Frontal cortex (tissue), 4 donors: Measurements from ENCODE around the gene COMMD9. TPM values are rescaled to one million over a fixed set of nuclear protein-coding genes. Genes with fewer than 3 reads are reported as not detected.

ENCODE experiments used
- DNase-seq, 2 donors: peaks; one replicate each; pipeline ENCODE4 v3.0.0; 2012; ENCODE audit warnings: low spot score in 2 of 2
- FAIRE-seq: peaks from 2 replicates; lab custom pipeline; 2012; peaks lifted over from hg19 to GRCh38; lab: Jason Lieb, UNC
- total RNA-seq: library from RNA; depleted of rRNA; stranded (reverse); fragments of >200 nt; gene quantifications from one replicate; pipeline ENCODE4 v1.2.3, GENCODE V29; 2014
- donor health status: control.
- donor health status: control.
- donor health status: control.

Gene COMMD9
- total RNA-seq, 1 donor from 2014 or later = 22.8 TPM

GRCh38 chr11:36300650-36301049, 11.4 kb upstream of the COMMD9 start:
- no peak for DNase-seq
- FAIRE-seq = no peak

- FAIRE-seq = no peak
- no peak for DNase-seq
These were observed 7.8 kb upstream of the COMMD9 start for GRCh38 chr11:36296884-36297543.

- DNase-seq (peak; percentile 21 to 42), FAIRE-seq (peak; percentile 23)
These were observed 6.7 kb upstream of the COMMD9 start, which contains the start of gene PRR5L for GRCh38 chr11:36295926-36296325. PRR5L (plus strand) TSS chr11:36296288; CDS start chr11:36401122, 104,834 bp downstream.

GRCh38 chr11:36292311-36292722, 3.1 kb upstream of the COMMD9 start:
- FAIRE-seq = no peak

GRCh38 chr11:36288442-36289225, 590 bp downstream of the COMMD9 start:
- DNase-seq = no peak
- no peak for FAIRE-seq

More at GRCh38 chr11:36292311-36292722, 3.1 kb upstream of the COMMD9 start:
- DNase-seq = peak in 1 of 2 donors; percentile 33

- DNase-seq (no peak), FAIRE-seq (no peak)
These were observed 6.3 kb downstream of the COMMD9 start for GRCh38 chr11:36282926-36283325.

GRCh38 chr11:36281850-36282249, 7.4 kb downstream of the COMMD9 start:
- DNase-seq (no peak), FAIRE-seq (no peak)

GRCh38 chr11:36280531-36280930, 8.7 kb downstream of the COMMD9 start:
- FAIRE-seq = no peak
- no peak for DNase-seq

- DNase-seq = no peak
- no peak for FAIRE-seq
These were observed 10.5 kb downstream of the COMMD9 start for GRCh38 chr11:36278531-36279282.

GRCh38 chr11:36274414-36274813, 14.8 kb downstream of the COMMD9 start:
- FAIRE-seq (no peak), DNase-seq (no peak)

GRCh38 chr11:36273110-36273509, 16.1 kb downstream of the COMMD9 start:
- FAIRE-seq (no peak), DNase-seq (no peak)

GRCh38 chr11:36271794-36272407, 17.3 kb downstream of the COMMD9 start:
- DNase-seq (no peak), FAIRE-seq (no peak)

GRCh38 chr11:36270701-36271100, 18.5 kb downstream of the COMMD9 start:
- DNase-seq = no peak
- no peak for FAIRE-seq

- FAIRE-seq (no peak), DNase-seq (no peak)
These were observed 20.8 kb downstream of the COMMD9 start for GRCh38 chr11:36268337-36268985.

- DNase-seq = no peak
- no peak for FAIRE-seq
These were observed 22.5 kb downstream of the COMMD9 start for GRCh38 chr11:36266767-36267166.

- no peak for FAIRE-seq
- DNase-seq = peak in 1 of 2 donors; percentile 57
These were observed 23.2 kb downstream of the COMMD9 start for GRCh38 chr11:36265793-36266628.

- FAIRE-seq (no peak), DNase-seq (no peak)
These were observed 24.3 kb downstream of the COMMD9 start for GRCh38 chr11:36264973-36265344.

- FAIRE-seq (no peak), DNase-seq (no peak)
These were observed 24.9 kb downstream of the COMMD9 start for GRCh38 chr11:36264011-36264972.
